Activated T-cell treated with anti-CD3 and anti-CD28 coated beads, Interleukin-2, amount 50 U/mL, for 4 hours (primary cell): ENCODE measurements around the gene ZNF683. TPM values are rescaled to one million over a fixed set of nuclear protein-coding genes. Genes with fewer than 3 reads are reported as not detected.

Source experiments
- ATAC-seq, 2 donors: fragments of 200-7000 bp; cut with Tn5 transposase; one replicate each; pipeline ENCODE4 v1.10.0; 2021
- DNase-seq: peaks from one replicate; pipeline ENCODE4 v3.0.0-alpha.2; 2020
- H3K27me3 Mint-ChIP-seq: one replicate; pipeline ENCODE4 v1.8.0; 2021; ENCODE audit warnings: low read depth, mixed read lengths
- H3K36me3 Mint-ChIP-seq: one replicate; pipeline ENCODE4 v1.8.0; 2022; ENCODE audit warnings: mixed read lengths; ENCODE audit not compliant: insufficient read depth
- H3K4me1 Mint-ChIP-seq: one replicate; pipeline ENCODE4 v1.8.0; 2021; ENCODE audit warnings: low read depth, mixed read lengths
- H3K4me3 Mint-ChIP-seq: one replicate; pipeline ENCODE4 v1.8.0; 2021; ENCODE audit warnings: mild to moderate bottlenecking, moderate library complexity, mixed read lengths
- H3K9me3 Mint-ChIP-seq: one replicate; pipeline ENCODE4 v1.8.0; 2021; ENCODE audit warnings: mixed read lengths
- total RNA-seq, 3 donors: library from RNA; stranded (reverse); gene quantifications; one replicate each; pipeline ENCODE4 v1.2.1, GENCODE V29; 2021

Gene ZNF683
- total RNA-seq, 3 donors from 2014 or later = 0.11 to 0.30 (median 0.13) TPM

GRCh38 chr1:26358411-26359384 lies 13.9 kb downstream of the ZNF683 start:
- peak; percentile 72 to 80 for ATAC-seq
- Mint-ChIP-seq H3K9me3 (no peaks in the 10 kb centered on the region), H3K4me1 (peaks cover 41% of the 10 kb centered on the region), H3K36me3 (no peaks in the 10 kb centered on the region), H3K4me3 (peak overlapping the region; percentile 13), H3K27me3 (peaks cover 12% of the 10 kb centered on the region)
- DNase-seq = peak; percentile 71

DNA sequence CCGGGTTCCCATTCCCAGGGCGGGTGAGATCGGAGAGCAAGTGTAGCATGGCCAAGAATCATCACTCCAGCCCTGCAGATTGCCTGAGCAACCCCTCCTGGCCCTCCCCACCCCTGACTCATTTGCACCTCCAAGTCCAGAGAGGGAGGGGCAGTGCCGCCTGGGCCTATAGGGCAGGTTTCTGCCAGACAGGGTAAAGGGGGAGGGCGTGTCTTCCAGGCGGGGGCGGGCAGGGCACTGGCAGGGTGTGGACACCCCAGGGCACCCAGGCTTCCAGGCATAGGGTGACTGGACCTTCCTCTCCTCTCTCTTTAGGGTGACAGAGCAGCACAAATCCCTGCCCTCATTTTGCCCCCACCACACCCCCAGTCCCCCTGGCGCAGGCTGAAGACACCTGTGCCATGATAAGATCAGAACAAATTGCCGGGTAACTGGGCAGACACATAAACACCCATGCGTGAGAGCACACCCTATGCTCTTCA lies 15.4 kb downstream of the ZNF683 start:
- H3K27me3 Mint-ChIP-seq = peaks cover 11% of the 10 kb centered on the region
- no peak for ATAC-seq
- peaks cover 28% of the 10 kb centered on the region for H3K4me1 Mint-ChIP-seq

DNA sequence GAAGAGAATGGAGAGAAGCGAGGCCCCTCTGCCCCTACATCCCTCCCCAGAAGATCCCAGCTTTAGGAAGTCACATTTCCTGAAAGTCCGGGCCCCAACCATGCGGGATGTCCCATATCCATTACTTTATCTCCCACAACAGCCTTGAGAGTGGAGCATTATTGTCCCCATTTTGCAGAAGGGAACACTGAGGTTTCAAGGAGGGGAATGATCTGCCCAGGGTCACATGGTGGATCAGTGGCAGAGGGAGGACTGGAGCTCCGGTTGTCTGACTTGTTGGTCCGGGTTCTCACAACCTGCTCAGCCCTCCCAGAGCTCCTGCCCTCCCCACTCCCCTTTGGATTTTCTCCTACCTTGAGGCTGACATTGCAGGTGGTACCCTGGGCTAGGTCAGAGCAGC lies 16.4 kb downstream of the ZNF683 start:
- no peak for DNase-seq
- Mint-ChIP-seq H3K27me3 (peaks cover 11% of the 10 kb centered on the region), H3K4me3 (no peak overlapping the region), H3K4me1 (peaks cover 23% of the 10 kb centered on the region), H3K36me3 (no peaks in the 10 kb centered on the region), H3K9me3 (no peaks in the 10 kb centered on the region)
- ATAC-seq = no peak

More for the DNA sequence above, 15.4 kb downstream of the ZNF683 start:
- H3K9me3 Mint-ChIP-seq = no peaks in the 10 kb centered on the region
- no peaks in the 10 kb centered on the region for H3K36me3 Mint-ChIP-seq
- DNase-seq = no peak
- H3K4me3 Mint-ChIP-seq = no peak overlapping the region

GRCh38 chr1:26354972-26355371 lies 17.6 kb downstream of the ZNF683 start:
- no peaks in the 10 kb centered on the region for H3K27me3 Mint-ChIP-seq

GRCh38 chr1:26353976-26354820 lies 18.4 kb downstream of the ZNF683 start, which contains the start of gene CRYBG2:
Gene CRYBG2, minus strand, starts transcription at chr1:26354130. Its CDS starts 7,473 bp downstream, at chr1:26346657.
- no peak within 1 kb of the TSS for H3K4me3 Mint-ChIP-seq
- DNase-seq (no peak), ATAC-seq (no peak)
- no peaks in the 10 kb centered on the region for H3K27me3 Mint-ChIP-seq
- H3K36me3 Mint-ChIP-seq = no peaks in the 10 kb centered on the region
- H3K4me1 Mint-ChIP-seq = peaks cover 12% of the 10 kb centered on the region
- H3K9me3 Mint-ChIP-seq = no peaks in the 10 kb centered on the region

More at GRCh38 chr1:26354972-26355371, 17.6 kb downstream of the ZNF683 start:
- peaks cover 17% of the 10 kb centered on the region for H3K4me1 Mint-ChIP-seq
- H3K4me3 Mint-ChIP-seq = no peak overlapping the region
- DNase-seq (no peak), ATAC-seq (no peak)
- H3K36me3 Mint-ChIP-seq = no peaks in the 10 kb centered on the region
- H3K9me3 Mint-ChIP-seq = no peaks in the 10 kb centered on the region

DNA sequence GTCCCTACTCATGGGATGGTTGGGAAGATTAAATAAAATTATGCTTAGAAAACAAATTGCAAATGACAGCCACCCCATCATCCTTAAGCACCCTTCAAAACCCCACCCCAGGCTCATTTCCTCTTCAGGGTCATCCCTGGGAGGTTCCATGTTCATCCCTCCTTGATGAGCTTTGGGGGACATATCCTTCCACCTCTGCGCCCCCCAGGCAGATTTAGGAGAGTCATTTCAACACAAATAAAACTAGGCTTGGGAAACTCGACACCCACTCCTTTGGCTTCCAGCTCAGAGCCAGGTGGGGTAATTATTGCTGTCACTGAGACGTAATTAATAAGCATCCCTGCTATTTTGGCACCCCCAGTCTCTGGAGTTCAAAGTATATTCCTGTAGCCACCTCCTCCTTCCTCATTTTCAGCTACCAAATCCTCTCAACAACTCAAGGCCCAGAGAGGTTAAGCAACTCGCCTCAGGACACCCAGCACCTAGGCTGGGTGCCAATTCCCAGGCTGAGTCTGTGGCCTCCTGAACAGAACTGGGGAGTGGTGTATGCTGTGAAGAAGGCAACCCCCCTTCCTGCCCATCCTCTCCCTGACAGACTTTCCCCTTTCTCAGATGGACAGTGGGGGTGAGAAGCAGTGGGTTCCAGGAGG lies 19.2 kb downstream of the ZNF683 start:
- DNase-seq (no peak), ATAC-seq (no peak)
- Mint-ChIP-seq H3K36me3 (no peaks in the 10 kb centered on the region), H3K9me3 (no peaks in the 10 kb centered on the region), H3K27me3 (no peaks in the 10 kb centered on the region), H3K4me3 (no peak overlapping the region), H3K4me1 (peaks cover 4% of the 10 kb centered on the region)

DNA sequence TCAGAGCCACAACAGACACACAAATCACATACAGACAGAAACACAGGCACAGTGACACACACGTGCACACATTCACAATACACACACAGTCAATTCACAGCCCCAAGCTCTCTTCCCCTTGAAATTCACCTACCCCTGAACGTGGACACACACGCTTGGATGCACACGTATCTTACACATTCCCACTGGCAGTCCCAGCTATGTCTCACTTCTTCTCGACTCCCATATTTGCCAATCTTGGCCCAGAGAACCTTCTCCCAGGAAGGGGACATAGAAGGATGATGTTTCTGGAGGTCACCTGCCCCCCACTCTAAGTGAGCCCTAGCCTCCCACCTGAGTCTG lies 20.2 kb downstream of the ZNF683 start:
- H3K4me1 Mint-ChIP-seq = peaks cover 3% of the 10 kb centered on the region
- no peak overlapping the region for H3K4me3 Mint-ChIP-seq
- DNase-seq = no peak
- no peaks in the 10 kb centered on the region for H3K36me3 Mint-ChIP-seq
- H3K9me3 Mint-ChIP-seq = no peaks in the 10 kb centered on the region
- H3K27me3 Mint-ChIP-seq = no peaks in the 10 kb centered on the region
- ATAC-seq = no peak

DNA sequence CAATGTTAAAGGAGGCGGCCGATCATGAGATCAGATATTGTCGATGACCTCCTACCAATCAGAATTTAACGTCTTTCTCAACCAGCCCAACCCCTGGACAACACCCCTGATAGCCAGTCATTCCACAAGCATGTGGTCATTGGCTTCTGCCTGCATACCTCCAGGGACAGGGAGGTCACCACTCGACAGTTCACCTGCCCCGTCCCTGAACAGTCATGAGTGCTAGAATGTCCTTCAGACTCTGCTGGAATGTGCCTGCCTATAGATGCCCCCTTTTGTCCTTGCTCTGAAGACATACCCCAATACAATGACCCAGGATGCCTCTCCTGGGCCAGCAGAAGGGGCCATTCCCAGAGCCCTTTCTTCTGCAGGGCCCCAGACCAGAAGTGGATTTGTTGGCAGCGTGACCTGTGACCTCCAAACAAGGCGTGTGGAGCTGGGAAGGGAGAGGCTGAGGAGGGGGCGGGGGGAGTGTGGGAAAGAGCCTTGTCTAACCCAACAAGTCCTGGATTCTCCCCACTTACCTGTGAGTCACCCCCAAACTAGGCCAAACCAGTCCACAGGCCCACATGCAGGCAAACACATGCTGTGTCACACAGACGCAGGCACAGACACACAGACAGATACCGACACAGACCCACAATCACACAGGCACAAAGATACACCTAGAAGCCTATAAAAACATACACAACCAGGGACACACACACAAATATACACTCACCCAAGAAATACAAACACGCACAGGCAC lies 20.8 kb downstream of the ZNF683 start:
- Mint-ChIP-seq H3K27me3 (no peaks in the 10 kb centered on the region), H3K4me3 (no peak overlapping the region), H3K4me1 (peaks cover 3% of the 10 kb centered on the region), H3K9me3 (no peaks in the 10 kb centered on the region), H3K36me3 (no peaks in the 10 kb centered on the region)
- ATAC-seq (no peak), DNase-seq (no peak)

DNA sequence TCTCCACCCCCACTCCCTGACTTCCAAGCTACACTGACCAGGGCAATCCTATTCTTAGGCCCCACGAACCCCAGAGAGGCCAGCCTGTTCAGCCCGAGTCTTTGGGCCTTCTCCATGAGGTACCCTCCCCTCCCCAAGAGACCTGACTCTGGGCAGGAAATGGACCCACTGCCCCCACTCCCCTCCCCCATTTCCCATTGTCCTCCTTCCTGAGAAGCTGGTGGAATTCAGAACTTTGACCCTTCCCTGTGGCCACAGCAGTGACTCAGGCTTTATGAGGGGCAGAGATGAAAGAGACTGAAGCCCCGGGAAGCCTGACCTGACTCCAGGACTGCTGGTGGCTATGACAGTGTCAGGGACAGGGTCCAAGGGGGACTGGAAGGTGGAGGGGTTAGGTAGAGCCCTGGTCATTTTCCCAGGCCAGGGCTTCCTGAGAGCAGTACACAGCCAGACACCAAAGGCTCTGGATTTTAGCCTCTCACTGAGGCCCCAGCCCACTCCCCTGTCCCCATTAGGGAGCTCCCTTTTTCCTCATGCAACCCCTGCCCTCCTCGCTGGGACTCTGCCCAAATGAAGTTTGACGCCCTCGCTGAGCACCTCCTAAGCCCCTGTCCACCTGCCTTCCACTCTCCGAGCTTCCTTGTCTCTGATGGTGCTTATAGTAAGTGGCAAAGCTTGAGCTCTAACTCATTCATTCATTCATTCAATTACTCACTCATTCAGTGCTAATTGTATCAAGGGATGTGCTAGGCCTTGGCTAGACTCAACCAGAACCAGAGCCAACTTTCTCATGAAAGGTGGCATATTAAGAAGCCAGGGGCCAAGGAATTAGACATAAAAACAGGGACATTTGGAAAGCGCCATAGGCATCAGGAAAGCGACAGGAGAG lies 21.6 kb downstream of the ZNF683 start:
- Mint-ChIP-seq H3K4me1 (peaks cover 3% of the 10 kb centered on the region), H3K27me3 (no peaks in the 10 kb centered on the region), H3K9me3 (no peaks in the 10 kb centered on the region), H3K4me3 (no peak overlapping the region), H3K36me3 (no peaks in the 10 kb centered on the region)
- no peak for DNase-seq
- ATAC-seq = no peak

GRCh38 chr1:26350343-26350700 lies 22.2 kb downstream of the ZNF683 start:
- DNase-seq (no peak), ATAC-seq (no peak)
- Mint-ChIP-seq H3K4me3 (no peak overlapping the region), H3K36me3 (no peaks in the 10 kb centered on the region), H3K9me3 (no peaks in the 10 kb centered on the region), H3K27me3 (no peaks in the 10 kb centered on the region), H3K4me1 (no peaks in the 10 kb centered on the region)

DNA sequence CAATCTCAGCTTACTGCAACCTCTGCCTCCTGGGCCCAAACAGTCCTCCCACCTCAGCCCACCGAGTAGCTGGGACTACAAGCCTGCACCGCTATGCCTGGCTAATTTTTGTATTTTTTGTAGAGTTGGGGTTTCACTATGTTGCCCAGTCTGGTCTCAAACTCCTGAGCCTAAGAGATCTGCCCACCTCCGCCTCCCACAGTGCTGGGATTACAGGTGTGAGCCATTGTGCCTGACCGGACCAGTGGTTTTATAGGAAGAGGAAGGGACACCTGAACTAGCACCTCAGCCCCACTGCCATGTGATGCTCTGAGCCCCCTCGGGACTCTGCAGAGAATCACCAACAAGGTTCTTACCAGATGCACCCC lies 22.7 kb downstream of the ZNF683 start:
- H3K36me3 Mint-ChIP-seq = no peaks in the 10 kb centered on the region
- ATAC-seq (no peak), DNase-seq (no peak)
- no peak overlapping the region for H3K4me3 Mint-ChIP-seq
- H3K27me3 Mint-ChIP-seq = no peaks in the 10 kb centered on the region
- H3K4me1 Mint-ChIP-seq = no peaks in the 10 kb centered on the region
- no peaks in the 10 kb centered on the region for H3K9me3 Mint-ChIP-seq

- H3K36me3 Mint-ChIP-seq = no peaks in the 10 kb centered on the region
- no peak overlapping the region for H3K4me3 Mint-ChIP-seq
- DNase-seq = no peak
- no peaks in the 10 kb centered on the region for H3K9me3 Mint-ChIP-seq
- H3K27me3 Mint-ChIP-seq = no peaks in the 10 kb centered on the region
- no peaks in the 10 kb centered on the region for H3K4me1 Mint-ChIP-seq
- no peak for ATAC-seq
Measured at GRCh38 chr1:26349188-26349876, 23.2 kb downstream of the ZNF683 start.
